NB4 (cell line): ENCODE data around the gene MCUR1.

ENCODE experiments used
- CTCF ChIP-seq: IDR thresholded peaks from one replicate; pipeline ENCODE4 v1.5.1; 2012; ENCODE audit warnings: low read depth, low read length
- MAX ChIP-seq: IDR thresholded peaks from 2 replicates; pipeline ENCODE4 v1.6.1; 2011; ENCODE audit warnings: low read depth, low read length
- POLR2A ChIP-seq: IDR thresholded peaks from 2 replicates; pipeline ENCODE4 v1.6.1; 2011; ENCODE audit warnings: mild to moderate bottlenecking; ENCODE audit not compliant: insufficient read length; ENCODE audit errors: extremely low read depth

GRCh38 chr6:13788820-13789219, 25.5 kb downstream of the MCUR1 start:
- TF ChIP-seq CTCF = no peak
- no peak for TF ChIP-seq POLR2A
- TF ChIP-seq MAX = no peak
